ENCODE measurements around the gene CTF1.

- TF ChIP-seq EZH2 (optimal IDR thresholded peaks at IDR 0.05; ENCODE audit: low read depth, low read length) (no peak), CTCF (IDR thresholded peaks at IDR 0.05; ENCODE audit: low read length) (no peak), EZH2phosphoT487 (IDR thresholded peaks at IDR 0.05; ENCODE audit: low read length) (no peak)
These were observed 5.0 kb downstream of the CTF1 start for GRCh38 chr16:30901201-30902028.
